ENCODE measurements around the gene FOXF1.

Gene FOXF1

GRCh38 chr16:86510465-86511261, at the start of gene FOXF1:
Gene FOXF1, plus strand, starts transcription at chr16:86510527. Its CDS starts 43 bp downstream, at chr16:86510570.
- in situ Hi-C loops (cut with HindIII; ENCODE audit: low sequenced_read_pairs): loop anchor here (5.0 to 25.0 kb wide), 4 partner anchors 66 to 438 kb away; no protein-coding TSS in a partner anchor

- in situ Hi-C loops (cut with HindIII; ENCODE audit: low sequenced_read_pairs): no loop called here
Measured at GRCh38 chr16:86461037-86461436, 49.3 kb upstream of the FOXF1 start.

- in situ Hi-C loops (cut with HindIII; ENCODE audit: low sequenced_read_pairs): no loop called here
Measured at GRCh38 chr16:86462334-86463084, 47.8 kb upstream of the FOXF1 start.

- in situ Hi-C loops (cut with HindIII; ENCODE audit: low sequenced_read_pairs): no loop called here
Measured at GRCh38 chr16:86464044-86464443, 46.3 kb upstream of the FOXF1 start.

- in situ Hi-C loops (cut with HindIII; ENCODE audit: low sequenced_read_pairs): no loop called here
Measured at GRCh38 chr16:86465434-86465833, 44.9 kb upstream of the FOXF1 start.

GRCh38 chr16:86466696-86467406, 43.5 kb upstream of the FOXF1 start:
- in situ Hi-C loops (cut with HindIII; ENCODE audit: low sequenced_read_pairs): no loop called here

- in situ Hi-C loops (cut with HindIII; ENCODE audit: low sequenced_read_pairs): no loop called here
Measured at GRCh38 chr16:86467490-86467889, 42.8 kb upstream of the FOXF1 start.

- in situ Hi-C loops (cut with HindIII; ENCODE audit: low sequenced_read_pairs): no loop called here
Measured at GRCh38 chr16:86470964-86471363, 39.4 kb upstream of the FOXF1 start.

GRCh38 chr16:86471896-86472295, 38.4 kb upstream of the FOXF1 start:
- in situ Hi-C loops (cut with HindIII; ENCODE audit: low sequenced_read_pairs): no loop called here

- in situ Hi-C loops (cut with HindIII; ENCODE audit: low sequenced_read_pairs): no loop called here
Measured at GRCh38 chr16:86472366-86472765, 38.0 kb upstream of the FOXF1 start.

GRCh38 chr16:86476956-86477534, 33.3 kb upstream of the FOXF1 start:
- in situ Hi-C loops (cut with HindIII; ENCODE audit: low sequenced_read_pairs): no loop called here

- in situ Hi-C loops (cut with HindIII; ENCODE audit: low sequenced_read_pairs): no loop called here
Measured at GRCh38 chr16:86477642-86478041, 32.7 kb upstream of the FOXF1 start.

GRCh38 chr16:86478779-86479178, 31.5 kb upstream of the FOXF1 start:
- in situ Hi-C loops (cut with HindIII; ENCODE audit: low sequenced_read_pairs): no loop called here

- in situ Hi-C loops (cut with HindIII; ENCODE audit: low sequenced_read_pairs): no loop called here
Measured at GRCh38 chr16:86479419-86479818, 30.9 kb upstream of the FOXF1 start.

GRCh38 chr16:86480444-86480843, 29.9 kb upstream of the FOXF1 start:
- in situ Hi-C loops (cut with HindIII; ENCODE audit: low sequenced_read_pairs): no loop called here

- in situ Hi-C loops (cut with HindIII; ENCODE audit: low sequenced_read_pairs): no loop called here
Measured at GRCh38 chr16:86481607-86482006, 28.7 kb upstream of the FOXF1 start.

GRCh38 chr16:86484240-86484639, 26.1 kb upstream of the FOXF1 start:
- in situ Hi-C loops (cut with HindIII; ENCODE audit: low sequenced_read_pairs): no loop called here

- in situ Hi-C loops (cut with HindIII; ENCODE audit: low sequenced_read_pairs): no loop called here
Measured at GRCh38 chr16:86485746-86486145, 24.6 kb upstream of the FOXF1 start.

GRCh38 chr16:86490859-86491639, 19.3 kb upstream of the FOXF1 start:
- in situ Hi-C loops (cut with HindIII; ENCODE audit: low sequenced_read_pairs): no loop called here

GRCh38 chr16:86491640-86492023, 18.7 kb upstream of the FOXF1 start:
- in situ Hi-C loops (cut with HindIII; ENCODE audit: low sequenced_read_pairs): no loop called here

Data from DLD1 (cell line).